Measurements from ENCODE around the gene GIMAP4. TPM values are rescaled to one million over a fixed set of nuclear protein-coding genes. Genes with fewer than 3 reads are reported as not detected.
"Not testable (repeated sequence)": the region's sequence is repeated elsewhere in the genome, so short reads cannot be mapped to it uniquely, and the experiment has no call there.

GIMAP4 gene
- total RNA-seq, 2 experiments from 2014 or later = 20.7 to 23.6 TPM

- H3K9me3 Mint-ChIP-seq = peaks cover 23% of the 10 kb centered on the region
- H3K9me3 ChIP-seq (ENCODE audit: control insufficient read depth in 1 of 2, insufficient read depth in 1 of 2, low read length in 2 of 2) = peaks cover 10 to 24% of the 10 kb centered on the region in 2 experiments
- H3K4me1 ChIP-seq (ENCODE audit: insufficient read depth, low read length) = peaks cover 18% of the 10 kb centered on the region
- ChIA-PET POLR2A (interaction anchor here (1.4 kb wide), 1 partner anchor 8 kb away, joined by 3 read pairs; no protein-coding TSS in a partner anchor), CTCF (interaction anchor here (0.7 kb wide), 1 partner anchor 8 kb away, joined by 3 read pairs; no protein-coding TSS in a partner anchor)
- H3K36me3 Mint-ChIP-seq (ENCODE audit: low read depth) = peaks cover 81% of the 10 kb centered on the region
- no peak overlapping the region for H3K4me3 ChIP-seq (ENCODE audit: low read length)
- no peaks in the 10 kb centered on the region for H3K27me3 Mint-ChIP-seq
- no peak overlapping the region for H3K27ac Mint-ChIP-seq
- H3K4me3 Mint-ChIP-seq = peak overlapping the region; percentile 2
- H3K36me3 ChIP-seq (ENCODE audit: insufficient read depth, low read length) = no peaks in the 10 kb centered on the region
- H3K27ac ChIP-seq (ENCODE audit: low read depth in 1 of 2, low read length in 2 of 2) = no peak overlapping the region
- intact Hi-C loops (cut with DNase I, micrococcal nuclease) = no loop called here
- no peak for DNase-seq
- ATAC-seq (ENCODE audit: poor library complexity) = no peak
- TF ChIP-seq CTCF (IDR thresholded peaks at IDR 0.05) = no peak
- no peaks in the 10 kb centered on the region for H3K27me3 ChIP-seq (ENCODE audit: control insufficient read depth in 1 of 2, insufficient read depth in 2 of 2, low read length in 2 of 2)
- peaks cover 50% of the 10 kb centered on the region for H3K4me1 Mint-ChIP-seq (ENCODE audit: low read depth)
These were observed 28.2 kb downstream of the GIMAP4 start for GRCh38 chr7:150595361-150595760.

GRCh38 chr7:150603600-150603999 lies 36.4 kb downstream of the GIMAP4 start:
- peak; percentile 83 for ATAC-seq (ENCODE audit: poor library complexity)
- H3K36me3 Mint-ChIP-seq (ENCODE audit: low read depth) = peaks cover 75% of the 10 kb centered on the region

GRCh38 chr7:150610233-150610632 lies 43.0 kb downstream of the GIMAP4 start:
- no peak for ATAC-seq (ENCODE audit: poor library complexity)
- Mint-ChIP-seq H3K4me1 (ENCODE audit: low read depth) (peaks cover 61% of the 10 kb centered on the region), H3K36me3 (ENCODE audit: low read depth) (peaks cover 49% of the 10 kb centered on the region), H3K4me3 (no peak overlapping the region), H3K9me3 (peaks cover 6% of the 10 kb centered on the region), H3K27me3 (no peaks in the 10 kb centered on the region), H3K27ac (no peak overlapping the region)
- intact Hi-C loops (cut with DNase I, micrococcal nuclease) = no loop called here
- Histone ChIP-seq H3K4me1 (ENCODE audit: insufficient read depth, low read length) (peaks cover 25% of the 10 kb centered on the region), H3K27me3 (ENCODE audit: control insufficient read depth in 1 of 2, insufficient read depth in 2 of 2, low read length in 2 of 2) (no peaks in the 10 kb centered on the region), H3K36me3 (ENCODE audit: insufficient read depth, low read length) (no peaks in the 10 kb centered on the region), H3K9me3 (ENCODE audit: control insufficient read depth in 1 of 2, insufficient read depth in 1 of 2, low read length in 2 of 2) (peaks cover 0 to 6% of the 10 kb centered on the region in 2 experiments), H3K27ac (ENCODE audit: low read depth in 1 of 2, low read length in 2 of 2) (no peak overlapping the region), H3K4me3 (ENCODE audit: low read length) (no peak overlapping the region)
- ChIA-PET CTCF (no interaction called here), POLR2A (no interaction called here)
- no peak for TF ChIP-seq CTCF (IDR thresholded peaks at IDR 0.05)
- DNase-seq = no peak

More at GRCh38 chr7:150603600-150603999, 36.4 kb downstream of the GIMAP4 start:
- Mint-ChIP-seq H3K4me3 (peak overlapping the region; percentile 65), H3K4me1 (ENCODE audit: low read depth) (peaks cover 66% of the 10 kb centered on the region), H3K27ac (peak overlapping the region; percentile 82)
- H3K36me3 ChIP-seq (ENCODE audit: insufficient read depth, low read length); H3K27ac ChIP-seq (ENCODE audit: low read depth in 1 of 2, low read length in 2 of 2); H3K9me3 ChIP-seq (ENCODE audit: control insufficient read depth in 1 of 2, insufficient read depth in 1 of 2, low read length in 2 of 2); H3K4me1 ChIP-seq (ENCODE audit: insufficient read depth, low read length); intact Hi-C loops (cut with DNase I, micrococcal nuclease); H3K27me3 Mint-ChIP-seq; H3K4me3 ChIP-seq (ENCODE audit: low read length); H3K27me3 ChIP-seq (ENCODE audit: control insufficient read depth in 1 of 2, insufficient read depth in 2 of 2, low read length in 2 of 2); CTCF ChIA-PET; H3K9me3 Mint-ChIP-seq: not testable (repeated sequence)
- DNase-seq = peak in 3 of 14 experiments; percentile 58 to 70 (median 60)
- POLR2A ChIA-PET = interaction anchor here (0.7 to 2.1 kb wide), 28 partner anchors 9 to 155 kb away, joined by 3 to 10 read pairs (median 4); partner anchors contain the start of genes GIMAP1, GIMAP2, GIMAP4 and GIMAP7

- intact Hi-C loops (cut with DNase I, micrococcal nuclease) = no loop called here
- Mint-ChIP-seq H3K9me3 (peaks cover 6% of the 10 kb centered on the region), H3K27me3 (no peaks in the 10 kb centered on the region), H3K4me3 (peak overlapping the region; percentile 14), H3K27ac (peak overlapping the region; percentile 80), H3K4me1 (ENCODE audit: low read depth) (peaks cover 65% of the 10 kb centered on the region), H3K36me3 (ENCODE audit: low read depth) (peaks cover 43% of the 10 kb centered on the region)
- Histone ChIP-seq H3K4me1 (ENCODE audit: insufficient read depth, low read length) (peaks cover 26% of the 10 kb centered on the region), H3K27me3 (ENCODE audit: control insufficient read depth in 1 of 2, insufficient read depth in 2 of 2, low read length in 2 of 2) (no peaks in the 10 kb centered on the region), H3K4me3 (ENCODE audit: low read length) (no peak overlapping the region), H3K36me3 (ENCODE audit: insufficient read depth, low read length) (no peaks in the 10 kb centered on the region), H3K9me3 (ENCODE audit: control insufficient read depth in 1 of 2, insufficient read depth in 1 of 2, low read length in 2 of 2) (peaks cover 0 to 7% of the 10 kb centered on the region in 2 experiments), H3K27ac (ENCODE audit: low read depth in 1 of 2, low read length in 2 of 2) (no peak overlapping the region)
- ChIA-PET POLR2A (interaction anchor here (0.8 to 2.0 kb wide), 5 partner anchors 9 to 103 kb away, joined by 3 to 6 read pairs (median 5); partner anchors contain the start of gene GIMAP1), CTCF (interaction anchor here (0.9 kb wide), 1 partner anchor 164 kb away, joined by 4 read pairs; no protein-coding TSS in a partner anchor)
- DNase-seq (peak in 1 of 14 experiments; percentile 36), ATAC-seq (ENCODE audit: poor library complexity) (no peak)
- no peak for TF ChIP-seq CTCF (IDR thresholded peaks at IDR 0.05)
These were observed 45.7 kb downstream of the GIMAP4 start for GRCh38 chr7:150612925-150613324.

Measured in CD4-positive, alpha-beta T cell (primary cell).